ENCODE results near the gene PACS2.
"Not testable (repeated sequence)": the region's sequence is repeated elsewhere in the genome, so short reads cannot be mapped to it uniquely, and the experiment has no call there.

Gene PACS2

DNA sequence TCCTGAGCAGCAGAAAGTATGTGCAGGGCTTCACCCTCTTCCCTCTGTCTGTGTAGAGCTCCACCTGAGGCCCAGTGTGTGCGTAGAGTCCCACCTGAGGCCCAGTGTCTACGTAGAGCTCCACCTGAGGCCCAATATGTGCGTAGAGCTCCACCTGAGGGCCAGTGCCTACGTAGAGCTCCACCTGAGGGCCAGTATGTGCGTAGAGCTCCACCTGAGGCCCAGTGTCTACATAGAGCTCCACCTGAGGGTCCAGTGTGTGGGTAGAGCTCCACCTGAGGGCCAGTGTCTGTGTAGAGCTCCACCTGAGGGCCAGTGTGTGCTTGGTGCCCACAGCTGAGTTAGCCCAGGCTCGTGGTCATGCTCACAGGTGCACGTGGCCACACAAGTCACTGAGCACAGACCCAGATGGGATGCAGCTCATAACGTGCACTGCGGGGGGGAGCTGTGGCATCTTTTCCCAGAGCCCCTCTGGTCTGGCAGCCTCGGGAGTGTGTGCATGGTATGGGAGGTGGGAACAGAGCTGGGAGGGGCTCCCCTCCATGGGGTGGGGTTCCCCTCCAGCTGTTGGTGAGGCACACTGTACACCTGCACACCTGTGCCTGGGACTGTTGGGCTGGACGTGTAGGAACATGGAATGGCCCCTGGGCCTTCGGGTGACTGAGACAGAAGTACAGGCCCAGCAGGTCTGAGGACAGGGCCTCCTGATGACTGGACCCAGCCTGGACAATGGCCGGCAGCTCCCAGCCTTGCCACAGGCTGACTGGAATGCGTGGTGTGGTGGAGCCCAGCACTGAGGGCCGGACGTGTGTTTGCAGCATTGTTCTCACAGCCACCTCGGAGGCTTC is 20.1 kb downstream of the PACS2 start:
- DNase-seq, result no peak

DNA sequence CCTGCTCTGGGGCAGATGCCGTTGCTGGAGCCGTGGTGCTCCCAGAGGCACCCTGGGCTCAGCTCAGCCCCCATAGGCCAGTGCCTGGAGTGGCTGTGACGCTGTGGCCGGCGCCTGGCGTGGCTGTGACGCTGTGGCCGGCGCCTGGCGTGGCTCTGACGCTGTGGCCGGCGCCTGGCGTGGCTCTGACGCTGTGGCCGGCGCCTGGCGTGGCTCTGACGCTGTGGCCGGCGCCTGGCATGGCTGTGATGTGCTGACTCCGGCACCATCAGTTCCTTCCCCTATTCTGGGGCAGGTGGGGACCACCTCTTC is 20.6 kb downstream of the PACS2 start:
- DNase-seq, result not testable (repeated sequence)

DNA sequence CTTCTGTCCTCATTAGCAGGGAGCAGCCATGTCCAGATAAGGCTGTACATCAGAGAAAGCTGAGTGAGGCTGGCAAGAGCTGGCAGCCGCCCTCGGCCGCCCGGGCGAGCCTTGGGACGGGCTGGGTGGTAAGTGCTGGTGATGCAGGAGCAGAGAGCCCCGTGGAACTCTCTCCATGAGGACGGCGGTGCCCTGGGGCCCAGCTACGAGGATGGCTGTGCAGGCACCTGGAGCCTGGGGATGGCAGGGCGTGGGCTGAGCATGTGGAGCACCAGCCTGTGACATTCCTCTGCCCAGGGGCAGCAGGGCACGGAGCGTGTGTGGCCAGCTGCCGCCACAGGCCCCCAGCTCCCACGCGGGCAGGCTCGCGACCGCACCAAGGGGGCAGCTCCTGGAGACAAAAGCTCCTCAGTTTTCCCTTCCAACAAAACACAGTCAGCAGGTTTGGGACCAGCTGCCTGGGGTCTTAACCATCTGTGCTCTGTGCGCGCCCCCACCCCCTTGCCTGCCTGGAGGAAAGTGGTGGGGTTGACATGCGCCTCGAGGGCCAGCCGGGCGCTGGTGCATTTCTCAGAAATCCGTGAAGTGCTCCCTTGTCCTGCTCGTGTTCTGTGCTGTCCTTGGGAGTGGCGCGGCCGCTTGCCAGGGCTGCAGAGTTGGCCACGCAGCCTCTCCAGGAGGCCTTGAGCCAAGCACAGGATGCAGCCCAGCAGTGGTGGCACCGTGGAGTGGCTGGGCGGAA is 21.4 kb downstream of the PACS2 start:
- DNase-seq, result no peak

DNA sequence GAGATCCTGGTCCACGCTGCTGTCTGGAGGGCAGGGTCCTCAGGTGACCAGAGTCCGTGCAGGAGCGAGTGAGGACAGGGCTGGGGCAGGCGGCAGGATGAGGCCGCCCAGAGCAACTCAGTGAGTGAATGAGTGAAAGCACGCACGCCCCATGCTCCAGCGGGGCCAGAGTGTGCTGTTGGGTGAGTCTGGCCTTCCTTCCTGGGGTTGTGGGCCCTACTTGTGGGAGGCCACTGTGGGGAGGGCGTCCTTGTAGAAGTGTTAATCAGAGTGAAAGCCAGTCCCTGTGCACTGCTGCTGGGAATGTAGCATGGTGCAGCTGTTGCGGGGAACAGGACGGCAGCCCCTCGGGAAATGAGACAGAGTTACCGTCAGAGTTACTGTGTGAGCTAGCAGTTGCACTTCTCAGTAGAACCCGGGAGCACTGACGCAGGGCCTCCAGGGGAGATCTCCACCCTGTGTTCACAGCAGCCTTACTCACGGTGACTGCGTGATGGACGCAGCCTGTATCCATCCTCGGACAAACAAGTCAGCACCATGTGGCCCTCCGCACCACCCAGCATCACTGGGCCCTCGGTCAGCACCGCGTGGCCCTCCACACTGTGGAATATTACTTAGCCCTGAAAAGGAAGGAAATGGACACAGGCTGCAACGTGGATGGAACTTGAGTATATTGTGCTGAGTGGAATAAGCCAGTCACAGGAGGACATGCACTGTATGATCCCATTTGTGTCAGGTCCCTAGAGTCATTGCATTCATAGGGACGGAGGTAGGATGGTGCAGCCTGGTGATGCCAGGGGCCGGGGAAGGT is 22.1 kb downstream of the PACS2 start:
- no peak for DNase-seq

DNA sequence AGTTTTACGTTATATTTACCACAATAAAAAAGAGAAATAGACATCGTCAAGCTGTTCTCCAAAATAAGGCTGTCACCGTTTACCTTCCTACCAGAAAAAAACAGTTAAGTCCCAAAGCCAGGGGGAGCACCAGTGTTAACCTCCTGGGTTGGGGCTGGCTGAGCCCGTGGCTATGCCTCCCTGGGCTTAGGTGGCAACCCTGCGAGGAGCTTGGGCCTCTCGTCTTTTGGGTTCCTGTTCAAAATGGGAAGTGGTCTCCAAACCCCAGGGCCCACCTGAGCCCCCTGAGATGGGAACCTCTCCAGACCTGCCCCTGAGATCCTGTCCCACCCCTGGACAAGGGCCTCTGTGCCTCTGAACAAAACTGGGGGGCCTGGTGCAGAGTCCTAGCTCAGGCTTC is 22.9 kb downstream of the PACS2 start:
- no peak for DNase-seq

DNA sequence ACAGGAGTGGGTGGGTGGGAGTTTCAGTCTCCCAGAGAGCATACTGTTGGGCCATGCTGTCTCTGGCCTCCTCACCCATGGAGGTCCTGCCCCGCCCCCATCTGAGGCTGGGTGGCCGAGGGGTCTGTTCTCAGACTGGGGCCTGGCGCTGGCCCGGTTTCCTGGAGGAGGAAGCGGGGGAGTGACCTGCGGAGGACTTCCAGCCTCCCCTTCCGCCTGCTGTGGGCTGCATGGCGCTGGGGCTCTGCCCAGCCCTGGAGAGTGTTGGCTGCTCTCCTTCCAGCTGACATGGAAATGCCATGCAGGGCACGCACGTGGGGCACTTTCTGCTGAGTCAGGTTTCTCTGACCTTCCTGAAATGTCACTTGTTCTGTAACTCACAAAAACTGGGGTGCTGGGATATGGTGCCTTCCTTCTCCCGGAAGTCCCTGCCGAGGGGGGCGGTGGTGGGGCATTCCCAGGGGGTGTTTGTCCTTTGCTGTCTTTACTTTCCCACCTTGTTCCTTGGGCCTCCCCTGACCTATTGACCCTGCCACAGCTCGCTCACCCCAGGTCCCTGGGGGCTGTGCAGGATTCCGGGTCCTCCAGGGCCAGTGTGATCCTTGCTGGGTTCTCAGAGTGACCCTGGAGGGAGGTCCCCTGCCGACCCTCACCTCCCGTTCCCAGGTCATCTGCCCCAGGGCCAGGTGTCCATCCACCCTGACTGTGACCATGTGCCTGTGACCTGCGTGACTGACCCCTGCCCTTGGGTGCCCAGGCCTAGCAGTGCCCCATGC is 23.6 kb downstream of the PACS2 start:
- no peak for DNase-seq

DNA sequence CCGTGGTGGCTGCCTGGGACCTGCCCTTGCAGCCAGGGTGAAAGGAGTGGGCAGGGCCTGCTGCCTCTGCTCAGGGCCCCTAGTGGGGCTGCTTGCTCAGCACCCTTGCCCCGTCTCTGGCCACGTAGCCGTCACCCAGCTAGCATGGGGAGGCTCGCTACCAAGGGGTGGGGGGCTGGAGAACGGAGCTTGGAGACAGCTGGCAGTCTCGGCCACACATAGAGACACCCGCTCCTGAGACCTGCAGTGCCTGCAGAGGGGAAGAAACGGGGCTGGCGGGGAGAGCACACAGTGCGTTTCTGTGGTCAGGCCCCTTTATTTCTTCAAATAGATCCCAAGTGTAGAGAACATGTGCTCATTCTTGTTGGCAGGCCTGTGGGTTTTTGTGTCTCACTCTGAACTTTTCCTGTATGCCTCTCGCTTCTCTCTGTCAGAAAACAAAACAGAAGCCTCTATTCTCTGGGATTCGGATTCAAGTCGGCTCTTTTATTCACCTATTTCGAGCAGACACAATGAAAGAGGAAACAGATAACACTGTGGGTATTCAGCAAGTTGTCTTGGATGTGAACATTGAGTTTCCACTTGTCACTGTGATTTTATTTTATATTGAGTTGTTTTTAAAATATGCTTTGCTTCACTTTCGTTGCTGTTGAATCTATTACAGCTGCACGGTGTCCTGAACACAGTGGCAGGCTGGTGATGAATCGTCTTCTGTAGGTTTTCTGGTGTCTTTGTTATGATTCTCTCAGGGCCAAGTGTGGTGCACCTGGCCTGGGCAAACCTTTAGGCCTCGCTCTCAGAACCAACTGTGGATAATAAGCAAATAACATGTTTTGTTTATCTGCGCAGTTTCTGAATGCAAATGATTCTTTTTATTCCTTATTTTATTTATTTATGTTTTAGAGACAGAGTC is 26.5 kb downstream of the PACS2 start:
- DNase-seq, result no peak

DNA sequence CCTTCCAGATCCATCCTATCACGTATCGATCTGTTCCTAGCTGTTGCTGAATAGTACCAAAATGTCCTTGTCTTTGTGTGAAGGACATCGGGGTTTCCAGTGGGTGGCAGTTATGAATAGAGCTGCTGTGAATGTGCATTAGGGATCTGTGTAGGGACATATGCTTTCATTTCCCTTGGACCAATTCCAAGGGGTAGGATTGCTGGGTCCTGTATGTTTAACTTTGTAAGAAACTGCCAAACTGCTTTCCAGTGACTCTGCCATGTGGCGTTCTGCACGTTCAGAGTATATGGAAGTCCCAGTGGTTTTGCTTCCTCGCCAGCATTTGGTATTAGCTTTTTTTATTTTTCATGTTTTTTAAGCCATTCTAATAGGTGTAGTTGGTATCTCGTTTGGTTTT is 28.6 kb downstream of the PACS2 start:
- no peak for DNase-seq

DNA sequence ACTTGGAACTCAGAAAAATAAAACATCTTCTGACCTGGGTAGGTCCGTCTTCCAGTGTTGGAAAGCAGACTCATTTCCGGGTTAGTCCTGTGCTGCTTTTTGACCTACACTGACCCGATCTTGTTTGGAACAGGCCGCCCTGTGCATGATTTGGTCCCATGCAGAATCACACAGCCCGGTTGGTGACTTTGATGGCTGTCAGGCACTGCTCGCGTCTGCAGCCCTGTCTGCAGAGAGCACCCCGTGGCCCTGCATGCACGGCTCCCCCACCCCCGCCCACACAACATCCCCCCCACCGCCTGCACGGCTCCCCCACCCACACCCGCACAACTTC is 31.6 kb downstream of the PACS2 start:
- no peak for DNase-seq

DNA sequence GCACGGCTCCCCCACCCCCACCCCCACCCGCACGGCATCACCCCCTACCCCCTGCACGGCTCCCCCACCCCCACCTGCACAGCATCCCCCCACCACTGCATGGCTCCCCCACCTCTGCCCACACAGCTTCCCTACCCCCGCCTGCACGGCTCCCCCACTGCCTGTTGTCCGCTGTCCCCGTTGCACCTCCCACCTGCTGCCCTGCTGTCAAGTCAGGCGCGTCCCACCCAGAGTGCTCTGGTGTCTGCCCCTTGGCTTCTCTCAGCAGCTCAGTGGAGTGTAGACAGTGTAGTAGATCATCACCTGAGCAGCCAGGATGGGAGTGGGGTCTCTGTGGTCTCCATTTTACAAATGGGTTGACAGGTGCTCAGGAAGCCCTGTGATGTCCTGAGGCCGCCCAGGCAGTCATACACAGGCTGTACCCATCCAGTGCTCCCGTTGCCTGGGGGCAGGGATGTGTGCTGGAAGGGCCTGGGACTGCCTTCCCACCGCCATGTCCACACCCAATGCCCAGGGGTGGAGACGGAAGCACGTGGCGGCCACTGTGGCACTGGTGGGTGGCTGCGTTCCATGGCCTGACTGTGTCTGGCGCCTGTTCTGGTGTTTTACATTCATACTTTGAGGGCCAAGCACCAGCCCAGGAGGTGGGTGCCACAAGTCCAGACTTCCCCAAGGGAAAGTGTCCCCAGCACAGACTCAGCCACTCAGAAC is 32.5 kb downstream of the PACS2 start:
- DNase-seq, result no peak

DNA sequence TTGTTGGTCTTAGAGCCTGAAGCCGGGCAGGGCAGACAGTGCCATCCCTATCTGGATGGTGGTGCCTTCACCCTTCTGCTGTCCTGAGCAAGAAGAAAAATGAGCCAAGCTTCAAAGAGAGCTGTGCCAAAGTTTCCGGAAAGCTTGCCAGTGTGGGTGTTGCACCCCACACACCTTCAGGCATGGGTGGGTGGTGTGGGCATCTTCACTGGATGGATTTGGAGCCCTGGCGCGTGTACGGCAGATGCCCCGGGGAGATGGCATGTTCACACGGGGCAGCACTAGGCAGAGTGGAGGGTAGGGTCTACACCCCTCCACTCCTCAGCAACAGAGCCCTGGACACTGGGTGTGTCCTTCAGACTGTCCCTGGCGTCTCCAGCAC is 33.0 kb downstream of the PACS2 start:
- no peak for DNase-seq

DNA sequence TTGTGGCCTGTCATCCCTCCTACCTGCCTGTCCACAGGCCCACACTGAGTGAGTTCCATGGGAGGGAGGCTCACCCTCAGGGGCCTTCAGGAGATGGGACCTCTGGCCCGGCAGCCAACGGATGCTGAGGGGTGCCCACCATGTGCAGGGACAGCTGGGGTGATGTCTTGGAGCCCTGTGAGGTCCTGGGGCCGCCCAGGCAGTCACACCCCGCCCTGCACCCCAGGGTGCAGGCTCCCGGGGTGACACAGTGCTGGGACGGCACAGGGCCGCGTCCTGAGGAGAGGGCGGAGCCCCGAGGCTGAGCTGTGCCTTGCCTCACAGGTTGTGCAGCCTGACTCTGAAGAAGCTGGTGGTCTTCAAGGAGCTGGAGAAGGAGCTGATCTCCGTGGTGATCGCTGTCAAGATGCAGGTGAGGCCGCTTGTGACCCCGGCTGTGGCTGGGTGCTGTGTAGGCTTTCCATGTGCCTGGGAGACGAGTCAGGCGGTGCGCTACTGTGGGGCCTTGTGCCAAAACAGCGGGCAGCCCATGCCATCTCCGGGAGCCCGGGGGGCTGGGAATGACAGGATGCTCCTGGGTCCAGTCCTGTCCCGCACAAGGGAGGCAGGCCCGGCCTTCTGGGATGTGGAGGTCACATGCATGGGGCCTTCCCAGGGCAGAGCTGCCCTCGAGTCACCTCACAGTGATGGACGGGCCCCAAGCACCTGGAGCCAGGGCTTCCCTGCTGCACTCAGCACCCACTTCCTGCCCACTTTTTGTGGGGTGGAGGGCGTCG is 33.8 kb downstream of the PACS2 start:
- DNase-seq, result no peak

DNA sequence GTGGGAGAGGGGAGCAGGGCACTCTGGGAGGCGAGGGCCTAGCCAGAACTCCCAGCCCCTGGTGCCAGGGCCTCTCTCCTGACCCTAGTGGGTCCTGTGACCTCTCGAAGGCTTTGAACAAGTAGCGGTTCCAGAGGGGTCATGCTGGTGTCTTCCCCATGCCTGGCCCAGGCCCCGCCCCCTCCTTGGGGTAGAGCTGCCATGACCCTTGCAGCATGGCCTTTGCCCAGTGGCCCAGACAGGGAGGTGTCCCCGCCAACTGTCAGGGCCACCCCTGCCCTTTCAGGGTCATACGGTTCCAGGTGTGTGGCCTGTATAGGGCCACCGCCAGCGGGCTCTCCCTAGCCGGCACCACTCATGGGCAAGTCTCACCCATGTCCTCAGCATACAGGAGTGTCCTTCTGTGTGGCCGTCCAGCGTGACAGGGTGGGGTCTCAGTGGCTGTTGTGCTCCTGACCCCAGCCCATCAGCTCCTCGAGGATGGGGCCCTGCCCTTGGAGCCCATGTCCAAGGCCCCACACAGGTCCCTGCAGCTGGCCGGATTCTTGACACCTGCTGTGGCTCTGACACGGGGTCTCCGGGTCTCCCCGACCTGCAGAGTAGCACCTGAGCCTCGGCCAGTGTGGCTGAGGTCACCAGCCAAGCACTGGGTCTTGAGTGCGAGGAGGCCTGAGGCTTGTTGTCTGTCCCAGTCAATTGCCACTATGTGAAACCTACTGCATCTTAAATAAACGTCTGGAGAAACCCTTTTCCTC is 34.6 kb downstream of the PACS2 start:
- no peak for DNase-seq

DNA sequence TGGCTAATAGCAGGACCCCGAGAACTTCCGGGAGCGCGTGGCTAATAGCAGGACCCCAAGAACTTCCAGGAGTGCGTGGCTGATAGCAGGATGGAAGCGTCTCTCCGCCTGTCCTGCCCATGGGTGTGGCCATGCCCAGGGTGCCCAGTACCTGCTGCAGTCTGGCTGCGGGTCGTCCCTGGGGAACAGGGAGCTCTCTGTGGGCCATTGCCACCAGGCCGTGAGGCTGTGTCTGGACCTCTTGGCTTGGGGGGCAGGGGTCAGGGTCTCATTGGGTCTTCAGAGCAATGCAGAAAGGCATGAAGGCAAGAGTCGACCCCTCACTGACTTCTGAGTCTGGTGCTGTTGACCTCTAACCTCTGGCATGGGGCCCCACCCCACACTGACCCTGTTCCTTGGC is 35.4 kb downstream of the PACS2 start:
- no peak for DNase-seq

DNA sequence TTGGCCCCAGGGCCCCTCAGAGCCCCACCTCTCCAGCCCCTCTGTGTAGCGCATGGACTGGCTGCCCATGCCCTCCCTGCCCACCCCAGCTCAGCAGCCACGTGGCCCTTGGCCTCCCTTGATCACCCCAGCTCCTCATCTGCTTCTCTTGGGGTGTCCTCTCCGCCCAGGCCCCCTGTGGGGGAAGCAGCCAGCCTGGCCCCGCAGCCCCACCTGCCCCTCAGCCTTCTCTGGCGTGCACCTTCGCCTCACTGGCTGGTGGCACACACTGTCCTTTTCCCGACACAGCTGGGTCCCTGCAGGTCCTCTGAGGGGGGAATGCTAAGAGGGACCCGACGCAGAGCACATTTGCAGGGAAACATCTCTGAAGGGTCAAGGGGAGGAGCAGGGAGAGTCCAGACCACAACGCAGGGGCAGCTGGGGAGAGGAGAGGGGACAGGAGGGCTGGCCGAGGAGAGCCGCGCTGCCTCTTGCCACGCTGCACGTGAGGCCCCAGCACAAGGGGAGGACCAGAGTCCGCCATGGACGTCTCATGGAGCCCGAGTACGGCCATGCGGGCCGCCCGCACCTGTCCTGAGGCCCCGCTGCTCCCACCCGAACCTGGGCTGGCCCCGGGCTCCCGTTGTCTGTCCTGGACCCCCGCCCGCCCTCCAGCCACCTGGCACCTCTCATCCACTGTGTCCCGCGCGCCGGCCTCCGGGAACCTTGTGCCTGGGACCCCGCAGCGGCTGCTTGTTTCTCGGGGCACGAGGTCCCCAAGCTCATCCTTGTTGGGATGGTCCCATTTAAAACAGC is 36.1 kb downstream of the PACS2 start:
- no peak for DNase-seq

DNA sequence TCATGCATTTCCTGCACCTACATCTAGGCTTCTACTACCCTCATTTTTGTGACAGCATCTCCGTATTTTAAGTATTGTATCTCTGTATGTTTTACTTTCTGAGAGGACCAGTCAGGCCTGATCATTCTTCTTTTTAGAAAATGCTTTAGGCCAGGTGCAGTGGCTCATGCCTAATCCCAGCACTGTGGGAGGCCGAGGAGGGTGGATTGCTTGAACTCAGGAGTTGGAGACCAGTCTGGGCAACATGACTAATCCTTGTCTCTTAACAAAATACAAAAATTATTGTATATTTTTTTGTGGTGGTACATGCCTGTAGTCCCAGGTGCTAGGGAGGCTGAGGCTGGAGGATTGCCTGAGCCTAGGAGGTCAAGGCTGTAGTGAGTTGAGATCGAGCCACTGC is 36.9 kb downstream of the PACS2 start:
- no peak for DNase-seq

DNA sequence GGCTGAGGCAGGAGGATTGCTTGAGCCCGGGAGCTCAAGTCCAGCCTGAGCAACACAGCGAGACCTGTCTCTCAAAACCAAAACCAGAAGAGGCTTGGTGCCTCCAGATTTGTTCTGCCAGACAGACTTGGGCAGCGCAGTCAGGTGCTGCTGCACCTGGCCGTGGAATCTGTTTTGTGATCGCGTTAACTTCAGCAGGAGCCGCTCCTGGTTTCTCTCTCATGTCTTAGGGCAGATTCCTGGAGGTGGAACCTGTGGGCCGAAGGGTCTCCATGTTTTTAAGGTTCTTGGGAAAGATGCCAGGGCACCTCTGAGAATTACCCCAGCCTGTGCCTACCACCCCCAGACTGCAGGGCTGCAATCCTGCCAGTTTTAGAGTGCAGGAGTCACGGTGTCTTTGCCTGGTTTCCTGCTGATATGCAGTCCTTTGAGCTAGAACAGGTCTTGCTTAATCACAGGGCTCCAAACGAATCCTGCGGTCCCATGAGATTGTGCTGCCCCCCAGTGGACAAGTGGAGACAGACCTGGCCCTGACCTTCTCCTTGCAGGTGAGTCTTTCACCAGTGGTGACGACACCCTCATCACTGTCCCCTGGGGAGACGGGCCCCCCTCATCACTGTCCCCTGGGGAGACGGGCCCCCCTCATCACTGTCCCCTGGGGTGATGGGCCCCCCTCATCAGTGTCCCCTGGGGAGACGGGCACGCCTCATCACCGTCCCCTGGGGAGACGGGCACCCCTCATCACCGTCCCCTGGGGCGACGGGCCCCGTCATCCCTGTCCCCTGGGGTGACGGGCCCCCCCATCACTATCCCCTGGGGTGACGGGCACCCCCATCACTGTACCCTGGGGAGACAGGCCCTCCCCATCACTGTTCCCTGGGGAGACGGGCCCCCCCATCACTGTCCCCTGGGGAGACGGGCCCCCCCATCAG is 37.6 kb downstream of the PACS2 start:
- peak; percentile 84 for DNase-seq

DNA sequence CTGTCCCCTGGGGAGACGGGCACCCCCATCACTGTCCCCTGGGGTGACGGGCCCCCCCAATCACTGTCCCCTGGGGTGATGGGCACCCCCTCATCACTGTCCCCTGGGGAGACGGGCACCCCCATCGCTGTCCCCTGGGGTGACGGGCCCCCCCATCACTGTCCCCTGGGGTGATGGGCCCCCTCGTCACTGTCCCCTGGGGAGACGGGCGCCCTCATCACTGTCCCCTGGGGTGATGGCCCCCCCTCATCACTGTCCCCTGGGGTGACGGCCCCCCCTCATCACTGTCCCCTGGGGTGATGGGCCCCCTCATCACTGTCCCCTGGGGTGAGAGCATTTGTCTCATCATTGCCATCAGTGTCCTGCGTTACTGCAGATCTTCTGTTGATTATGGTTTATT is 38.6 kb downstream of the PACS2 start:
- DNase-seq, result no peak
